Bronchial epithelial cell (primary cell): ENCODE measurements around the gene ADGRG1. TPM values are rescaled to one million over a fixed set of nuclear protein-coding genes. Genes with fewer than 3 reads are reported as not detected.

Experiments
- DNase-seq: peaks from one replicate; pipeline ENCODE4 v3.0.0-alpha.2; 2010; ENCODE audit warnings: low read depth
- FAIRE-seq: peaks from 2 replicates; lab custom pipeline; 2011; peaks lifted over from hg19 to GRCh38; lab: Jason Lieb, UNC
- H3K27me3 ChIP-seq: 2 replicates; pipeline ENCODE4 v1.5.1; 2011; ENCODE audit warnings: low read length; ENCODE audit not compliant: control insufficient read depth, insufficient read depth
- H3K36me3 ChIP-seq: 2 replicates; pipeline ENCODE4 v1.5.1; 2011; ENCODE audit warnings: low read length; ENCODE audit not compliant: control insufficient read depth, insufficient read depth
- H3K4me3 ChIP-seq: 2 replicates; pipeline ENCODE4 v1.5.1; 2011; ENCODE audit warnings: mild to moderate bottlenecking, low read depth, low read length, control low read depth
- total RNA-seq: library from RNA; depleted of rRNA; stranded (reverse); fragments of >200 nt; gene quantifications from 2 replicates; pipeline ENCODE4 v1.2.1, GENCODE V29; 2014
- TF ChIP-seq, protein P1 (sequence below): IDR thresholded peaks from 2 replicates; pipeline ENCODE4 v1.5.1; 2011; ENCODE audit warnings: mild to moderate bottlenecking, moderate library complexity, low read length, control low read depth, inconsistent platforms; ENCODE audit not compliant: insufficient read depth, severe bottlenecking

ADGRG1 gene
- total RNA-seq, 1 donor from 2014 or later: 21.1 TPM

DNA sequence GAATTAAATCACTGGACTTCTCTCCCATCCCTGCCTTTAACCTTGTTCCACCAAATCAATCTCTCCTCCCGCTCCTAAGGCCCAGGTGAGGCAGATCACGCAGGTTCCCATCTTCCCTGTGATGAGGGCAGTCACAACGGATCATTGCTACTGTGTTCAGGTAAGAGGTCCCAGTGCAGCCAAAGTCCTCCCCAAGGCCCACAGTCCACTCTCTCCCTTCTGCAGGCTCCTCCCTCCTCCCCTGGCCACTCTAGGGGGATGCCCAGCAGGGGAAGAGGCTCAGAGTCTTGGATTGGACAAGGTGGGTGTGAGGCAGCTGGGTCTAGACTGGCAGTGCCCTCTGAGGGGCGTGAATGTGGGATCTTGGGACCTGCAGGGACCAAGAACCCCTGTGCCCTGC lies 37.1 kb downstream of the ADGRG1 start:
- DNase-seq (no peak), FAIRE-seq (no peak)
- TF ChIP-seq, protein P1, sequence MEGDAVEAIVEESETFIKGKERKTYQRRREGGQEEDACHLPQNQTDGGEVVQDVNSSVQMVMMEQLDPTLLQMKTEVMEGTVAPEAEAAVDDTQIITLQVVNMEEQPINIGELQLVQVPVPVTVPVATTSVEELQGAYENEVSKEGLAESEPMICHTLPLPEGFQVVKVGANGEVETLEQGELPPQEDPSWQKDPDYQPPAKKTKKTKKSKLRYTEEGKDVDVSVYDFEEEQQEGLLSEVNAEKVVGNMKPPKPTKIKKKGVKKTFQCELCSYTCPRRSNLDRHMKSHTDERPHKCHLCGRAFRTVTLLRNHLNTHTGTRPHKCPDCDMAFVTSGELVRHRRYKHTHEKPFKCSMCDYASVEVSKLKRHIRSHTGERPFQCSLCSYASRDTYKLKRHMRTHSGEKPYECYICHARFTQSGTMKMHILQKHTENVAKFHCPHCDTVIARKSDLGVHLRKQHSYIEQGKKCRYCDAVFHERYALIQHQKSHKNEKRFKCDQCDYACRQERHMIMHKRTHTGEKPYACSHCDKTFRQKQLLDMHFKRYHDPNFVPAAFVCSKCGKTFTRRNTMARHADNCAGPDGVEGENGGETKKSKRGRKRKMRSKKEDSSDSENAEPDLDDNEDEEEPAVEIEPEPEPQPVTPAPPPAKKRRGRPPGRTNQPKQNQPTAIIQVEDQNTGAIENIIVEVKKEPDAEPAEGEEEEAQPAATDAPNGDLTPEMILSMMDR: no peak
- H3K4me3 ChIP-seq: no peak overlapping the region
- H3K27me3 ChIP-seq: no peaks in the 10 kb centered on the region
- H3K36me3 ChIP-seq: peaks cover 21% of the 10 kb centered on the region

DNA sequence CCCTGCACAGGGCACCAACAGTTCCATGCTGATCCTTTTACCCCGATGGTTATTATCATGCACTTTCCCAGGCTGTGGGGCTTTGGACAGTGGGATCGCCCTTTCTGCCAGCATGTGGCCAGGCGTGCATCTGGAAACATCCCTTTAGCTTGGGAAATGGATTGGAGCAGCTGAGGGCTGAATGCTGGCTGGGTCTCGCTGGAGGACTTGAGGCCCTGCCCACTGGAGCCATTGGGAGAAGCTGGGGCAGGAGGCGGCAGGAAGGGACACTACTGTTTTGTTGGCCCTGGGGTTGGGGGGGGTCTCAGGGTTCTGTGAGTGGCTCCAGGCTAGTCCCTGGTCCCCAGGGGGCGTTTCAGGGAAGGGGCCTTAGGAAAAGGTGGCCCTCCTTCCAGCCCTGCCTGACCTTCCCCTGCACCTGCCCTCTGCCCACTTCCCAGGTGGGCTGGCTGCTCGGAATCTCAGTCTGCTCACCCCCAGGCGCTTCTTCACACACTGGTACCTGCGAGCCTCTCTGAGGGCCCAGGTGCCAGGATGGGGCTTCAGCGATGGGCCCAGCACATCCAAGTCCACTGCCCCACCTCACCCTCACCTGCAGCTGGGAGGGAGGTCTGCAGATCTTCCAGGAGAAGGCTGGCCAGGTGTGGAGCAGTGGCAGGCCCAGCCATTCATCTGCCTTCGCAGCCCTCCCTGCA lies 38.1 kb downstream of the ADGRG1 start:
- TF ChIP-seq, protein P1: no peak
- H3K4me3 ChIP-seq: no peak overlapping the region
- H3K36me3 ChIP-seq: peaks cover 16% of the 10 kb centered on the region
- DNase-seq: no peak
- no peaks in the 10 kb centered on the region for H3K27me3 ChIP-seq
- FAIRE-seq: no peak

DNA sequence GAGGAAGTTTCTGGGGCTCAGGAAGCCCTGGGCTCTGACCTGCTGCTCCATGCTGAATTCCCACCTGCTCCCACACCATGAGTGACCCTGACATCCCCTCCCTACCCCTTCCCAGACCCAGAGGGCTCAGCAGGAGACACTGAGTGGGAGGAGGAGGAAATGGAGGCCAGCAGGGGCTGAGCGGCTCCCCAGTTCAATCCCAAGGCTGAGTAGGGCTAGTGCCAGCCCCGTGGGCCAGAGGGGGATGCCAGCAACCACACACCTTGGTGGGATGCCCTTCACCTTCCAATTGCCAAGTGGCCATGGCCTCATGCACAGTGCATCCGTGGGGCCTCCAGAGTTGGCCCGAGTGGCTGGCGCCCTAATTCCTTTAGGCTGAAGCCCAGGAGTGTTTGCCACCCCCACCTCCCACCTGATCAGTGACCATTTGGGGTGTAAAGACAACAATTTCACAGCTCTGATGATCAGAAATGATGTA lies 38.7 kb downstream of the ADGRG1 start:
- FAIRE-seq: no peak
- TF ChIP-seq, protein P1: no peak
- Histone ChIP-seq H3K36me3 (peaks cover 11% of the 10 kb centered on the region), H3K4me3 (no peak overlapping the region), H3K27me3 (no peaks in the 10 kb centered on the region)
- no peak for DNase-seq

DNA sequence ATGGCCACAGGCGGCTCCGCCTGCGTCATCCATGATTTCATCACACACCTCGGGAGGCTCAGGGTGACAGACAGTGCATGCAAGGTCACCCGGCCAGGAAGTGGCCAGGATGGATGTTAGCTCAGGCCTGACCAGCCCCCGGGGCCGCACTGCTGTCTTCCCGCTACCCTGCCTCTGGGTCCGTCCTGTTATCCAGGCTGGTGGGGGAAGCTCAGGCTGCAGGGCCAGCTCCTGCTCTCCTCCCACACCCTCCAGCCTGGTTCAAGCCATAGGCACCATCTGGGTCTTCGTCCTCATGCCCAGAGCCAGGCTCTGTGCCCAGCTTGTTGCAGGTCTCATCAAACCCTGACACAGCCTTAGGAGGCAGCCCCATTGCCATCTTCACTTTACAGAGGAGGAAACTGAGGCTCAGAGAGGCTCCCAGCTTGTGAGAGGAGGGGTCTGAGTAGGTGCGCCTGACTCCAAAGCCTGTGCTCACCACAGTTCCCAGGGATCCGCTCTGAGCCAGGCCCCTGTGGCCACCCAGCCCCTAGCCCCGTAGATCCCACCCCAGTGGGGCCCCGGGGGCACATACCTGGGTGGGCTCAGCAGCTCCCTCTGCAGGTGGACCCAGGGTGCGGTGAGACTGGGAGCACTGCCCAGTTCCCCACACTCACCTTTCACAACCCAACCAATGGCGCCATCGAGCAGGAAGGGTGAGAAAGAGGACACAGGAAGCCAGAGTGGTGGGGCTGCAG lies 39.3 kb downstream of the ADGRG1 start:
- H3K36me3 ChIP-seq: peaks cover 10% of the 10 kb centered on the region
- FAIRE-seq: peak; percentile 18
- TF ChIP-seq, protein P1: peak; percentile 50
- no peaks in the 10 kb centered on the region for H3K27me3 ChIP-seq
- H3K4me3 ChIP-seq: no peak overlapping the region
- DNase-seq: no peak

DNA sequence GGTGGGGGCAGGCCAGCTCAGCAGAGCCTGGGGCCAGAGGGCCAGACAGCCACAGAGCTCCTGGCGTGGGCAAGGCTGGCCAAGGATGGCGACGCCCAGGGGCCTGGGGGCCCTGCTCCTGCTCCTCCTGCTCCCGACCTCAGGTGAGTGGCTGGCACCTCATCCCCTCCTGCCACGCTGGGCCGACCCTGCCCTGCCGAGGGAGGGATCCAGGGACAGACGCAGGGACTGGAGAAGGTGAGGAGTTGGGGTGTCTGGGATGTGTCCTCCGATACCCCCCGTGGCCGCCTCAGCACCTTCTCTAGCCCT lies 39.8 kb downstream of the ADGRG1 start, which contains the start of gene ADGRG3:
TSS of gene ADGRG3 (plus strand) at position 44 of the 309 bp plus-strand sequence. CDS start at position 86, 42 bp downstream.
- TF ChIP-seq, protein P1: no peak
- FAIRE-seq: no peak
- peaks cover 6% of the 10 kb centered on the region for H3K36me3 ChIP-seq
- DNase-seq: no peak
- no peak within 1 kb of the TSS for H3K4me3 ChIP-seq
- peaks cover 3% of the 10 kb centered on the region for H3K27me3 ChIP-seq
